ENCODE measurements around the gene RREB1.

Gene RREB1

GRCh38 chr6:7282097-7282906 is 174.5 kb downstream of the RREB1 start:
- in situ Hi-C loops (cut with MboI; ENCODE audit: low sequenced_read_pairs): loop anchor here (25.0 kb wide), 1 partner anchor 330 kb away; no protein-coding TSS in a partner anchor

- in situ Hi-C loops (cut with MboI; ENCODE audit: low sequenced_read_pairs): loop anchor here (25.0 kb wide), 1 partner anchor 329 kb away; no protein-coding TSS in a partner anchor
Measured at GRCh38 chr6:7283676-7284075, 175.9 kb downstream of the RREB1 start.

- in situ Hi-C loops (cut with MboI; ENCODE audit: low sequenced_read_pairs): loop anchor here (25.0 kb wide), 1 partner anchor 327 kb away; no protein-coding TSS in a partner anchor
Measured at GRCh38 chr6:7285416-7285815, 177.7 kb downstream of the RREB1 start.

- in situ Hi-C loops (cut with MboI; ENCODE audit: low sequenced_read_pairs): loop anchor here (25.0 kb wide), 1 partner anchor 322 kb away; no protein-coding TSS in a partner anchor
Measured at GRCh38 chr6:7290079-7290478, 182.3 kb downstream of the RREB1 start.

GRCh38 chr6:7292596-7293255 is 185.0 kb downstream of the RREB1 start:
- in situ Hi-C loops (cut with MboI; ENCODE audit: low sequenced_read_pairs): loop anchor here (25.0 kb wide), 1 partner anchor 320 kb away; no protein-coding TSS in a partner anchor

GRCh38 chr6:7295916-7296315 is 188.2 kb downstream of the RREB1 start:
- in situ Hi-C loops (cut with MboI; ENCODE audit: low sequenced_read_pairs): loop anchor here (25.0 kb wide), 1 partner anchor 316 kb away; no protein-coding TSS in a partner anchor

- in situ Hi-C loops (cut with MboI; ENCODE audit: low sequenced_read_pairs): loop anchor here (25.0 kb wide), 1 partner anchor 316 kb away; no protein-coding TSS in a partner anchor
Measured at GRCh38 chr6:7296602-7297001, 188.8 kb downstream of the RREB1 start.

- in situ Hi-C loops (cut with MboI; ENCODE audit: low sequenced_read_pairs): loop anchor here (25.0 kb wide), 1 partner anchor 314 kb away; no protein-coding TSS in a partner anchor
Measured at GRCh38 chr6:7298113-7298512, 190.4 kb downstream of the RREB1 start.

- in situ Hi-C loops (cut with MboI; ENCODE audit: low sequenced_read_pairs): no loop called here
Measured at GRCh38 chr6:7300926-7301325, 193.2 kb downstream of the RREB1 start.

Data from HL-60/S4 (cell line).